Esophagus (tissue), 2 donors: ENCODE measurements around the gene NMD3. TPM values are rescaled to one million over a fixed set of nuclear protein-coding genes. Genes with fewer than 3 reads are reported as not detected.
"Not testable (repeated sequence)": the region's sequence is repeated elsewhere in the genome, so short reads cannot be mapped to it uniquely, and the experiment has no call there.

ENCODE experiments used
- H3K27ac ChIP-seq, 2 donors: one replicate each; pipeline ENCODE4 v1.5.1; 2013; ENCODE audit warnings: low read depth in 2 of 2, mild to moderate bottlenecking in 2 of 2, inconsistent platforms in 1 of 2, low read length in 1 of 2, moderate library complexity in 1 of 2
- H3K27me3 ChIP-seq, 2 donors: one replicate each; pipeline ENCODE4 v1.6.1; 2013; ENCODE audit warnings: low read length in 2 of 2, control low read depth in 1 of 2, mild to moderate bottlenecking in 1 of 2; ENCODE audit not compliant: insufficient read depth in 2 of 2, control insufficient read depth in 1 of 2
- H3K36me3 ChIP-seq, 2 donors: one replicate each; pipeline ENCODE4 v1.6.1; 2013; ENCODE audit warnings: low read length in 1 of 2; ENCODE audit not compliant: control insufficient read depth in 2 of 2, insufficient read depth in 2 of 2
- H3K4me1 ChIP-seq, 2 donors: one replicate each; pipeline ENCODE4 v1.6.1; 2013; ENCODE audit warnings: low read length in 1 of 2; ENCODE audit not compliant: control insufficient read depth in 2 of 2, insufficient read depth in 2 of 2
- H3K4me3 ChIP-seq, 2 donors: one replicate each; pipeline ENCODE4 v1.5.1; 2013; ENCODE audit warnings: low read length in 2 of 2, mild to moderate bottlenecking in 2 of 2, low read depth in 1 of 2, moderate library complexity in 1 of 2
- H3K9me3 ChIP-seq, 2 donors: one replicate each; pipeline ENCODE4 v1.6.1; 2013; ENCODE audit warnings: mild to moderate bottlenecking in 2 of 2, low read depth in 1 of 2, low read length in 1 of 2, moderate library complexity in 1 of 2; ENCODE audit not compliant: control insufficient read depth in 2 of 2, insufficient read depth in 1 of 2
- WGBS, 2 donors: extraction: QIAGEN DNeasy Blood & Tissue Kit; methylation state at CpG; one replicate each; pipeline ENCODE4 v1.1.7; 2013; 5-methylcytosine and 5-hydroxymethylcytosine counted together
- polyA plus RNA-seq, 2 donors: library from polyadenylated mRNA; stranded (reverse); fragments of 200-250 nt; gene quantifications; one replicate each; pipeline ENCODE4 v1.2.3, GENCODE V29; 2013
- donor health status: healthy with polysubstance abuse.
- donor health status: Bipolar disorder and iron deficiency.

The NMD3 gene
- polyA plus RNA-seq, 2 donors, result 13.3 to 19.7 TPM

DNA sequence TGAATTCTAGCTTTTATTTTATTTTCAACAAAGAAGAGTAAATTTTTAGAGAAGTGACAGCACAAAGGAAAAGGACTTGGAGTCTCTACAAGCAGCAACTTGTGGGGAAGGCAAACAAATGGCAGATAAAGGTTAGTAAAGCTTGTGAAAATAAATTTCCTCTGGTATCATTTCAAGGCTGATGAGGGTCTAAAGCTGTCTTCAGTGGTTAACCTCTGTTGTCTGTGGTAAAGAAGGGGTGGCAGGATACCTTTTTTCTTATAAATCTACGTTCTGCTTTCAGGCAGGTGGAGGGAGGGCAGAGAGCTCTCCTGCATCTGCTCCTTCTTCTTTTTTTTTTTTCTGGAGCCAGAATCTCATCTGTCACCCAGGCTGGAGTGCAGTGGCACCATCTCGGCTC is 50.5 kb downstream of the NMD3 start:
- 74 to 90% methylated on average over 2 of the region's 2 CpGs for WGBS, 2 donors
- H3K9me3 ChIP-seq, result no peaks in the 10 kb centered on the region
- no peak overlapping the region for H3K27ac ChIP-seq
- H3K27me3 ChIP-seq, result no peaks in the 10 kb centered on the region
- no peak overlapping the region for H3K4me3 ChIP-seq
- H3K36me3 ChIP-seq, result peaks cover 0 to 3% of the 10 kb centered on the region in 2 donors
- peaks cover 0 to 3% of the 10 kb centered on the region in 2 donors for H3K4me1 ChIP-seq

DNA sequence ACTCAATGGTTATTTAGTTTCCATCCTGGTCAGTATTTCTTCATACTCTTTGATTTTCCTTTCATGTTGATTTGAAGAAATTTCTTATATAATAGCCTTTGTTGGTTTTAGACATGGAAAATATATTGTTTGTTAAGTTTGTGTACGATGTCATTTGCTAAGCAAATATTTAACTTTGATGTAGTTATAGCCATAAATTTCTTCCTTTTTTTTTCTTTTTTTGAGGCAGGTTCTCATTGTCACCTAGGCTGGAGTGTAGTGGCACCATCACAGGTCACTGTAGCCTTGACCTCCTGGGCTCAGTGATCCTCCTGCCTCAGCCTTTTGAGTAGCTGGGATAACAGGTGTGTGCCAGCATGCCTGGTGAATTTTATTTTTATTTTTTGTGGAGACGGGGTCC is 51.4 kb downstream of the NMD3 start:
- Histone ChIP-seq H3K9me3 (no peaks in the 10 kb centered on the region), H3K4me1 (peaks cover 0 to 3% of the 10 kb centered on the region in 2 donors), H3K36me3 (peaks cover 0 to 3% of the 10 kb centered on the region in 2 donors), H3K27ac (no peak overlapping the region), H3K4me3 (no peak overlapping the region), H3K27me3 (no peaks in the 10 kb centered on the region)
- WGBS, 2 donors, result 84 to 94% methylated on average over 2 of the region's 2 CpGs

GRCh38 chr3:161273589-161274218 is 52.6 kb downstream of the NMD3 start:
- H3K36me3 ChIP-seq, result peaks cover 0 to 3% of the 10 kb centered on the region in 2 donors
- H3K4me3 ChIP-seq, result no peak overlapping the region
- H3K27ac ChIP-seq, result no peak overlapping the region
- 37 to 42% methylated on average over 3 of the region's 3 CpGs for WGBS, 2 donors
- no peaks in the 10 kb centered on the region for H3K27me3 ChIP-seq
- H3K4me1 ChIP-seq, result peaks cover 0 to 3% of the 10 kb centered on the region in 2 donors
- H3K9me3 ChIP-seq, result no peaks in the 10 kb centered on the region

- H3K36me3 ChIP-seq, result peaks cover 0 to 3% of the 10 kb centered on the region in 2 donors
- WGBS, 2 donors, result 69 to 71% methylated on average over 4 of the region's 4 CpGs
- no peak overlapping the region for H3K4me3 ChIP-seq
- no peaks in the 10 kb centered on the region for H3K27me3 ChIP-seq
- no peaks in the 10 kb centered on the region for H3K9me3 ChIP-seq
- peaks cover 0 to 3% of the 10 kb centered on the region in 2 donors for H3K4me1 ChIP-seq
- H3K27ac ChIP-seq, result peak overlapping the region; percentile 86 to 94
Measured at GRCh38 chr3:161274691-161275298, 53.7 kb downstream of the NMD3 start.

GRCh38 chr3:161275919-161276318 is 54.8 kb downstream of the NMD3 start:
- no peaks in the 10 kb centered on the region for H3K27me3 ChIP-seq
- H3K4me1 ChIP-seq, result peaks cover 0 to 3% of the 10 kb centered on the region in 2 donors
- 51 to 54% methylated on average over 2 of the region's 2 CpGs for WGBS, 2 donors
- peak overlapping the region; percentile 86 to 94 for H3K27ac ChIP-seq
- peaks cover 0 to 2% of the 10 kb centered on the region in 2 donors for H3K36me3 ChIP-seq
- no peaks in the 10 kb centered on the region for H3K9me3 ChIP-seq
- H3K4me3 ChIP-seq, result no peak overlapping the region

GRCh38 chr3:161282387-161282786 is 61.3 kb downstream of the NMD3 start:
- not testable (repeated sequence) for H3K9me3 ChIP-seq
- peak overlapping the region; percentile 84 to 92 for H3K27ac ChIP-seq
- WGBS, 2 donors, result 74 to 81% methylated on average over 4 of the region's 4 CpGs

DNA sequence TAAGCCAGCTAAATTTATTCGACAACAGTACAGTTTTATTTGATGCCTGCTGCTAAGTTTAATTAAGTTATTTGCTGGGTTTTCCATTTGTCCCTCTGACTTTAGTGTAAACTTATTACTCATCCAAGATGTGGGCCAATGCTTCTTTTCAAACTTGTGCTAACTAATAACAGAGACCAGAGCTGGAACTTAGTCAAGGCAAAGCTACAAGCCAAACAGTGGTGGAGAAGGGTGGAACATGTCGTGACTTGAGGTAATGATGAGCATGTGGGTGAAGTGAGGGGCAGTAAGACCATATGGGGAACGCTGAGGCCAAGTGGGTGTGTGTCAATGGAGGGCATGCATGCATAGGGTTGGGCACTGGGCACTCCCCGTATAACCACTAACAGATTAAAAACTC is 63.9 kb downstream of the NMD3 start:
- no peaks in the 10 kb centered on the region for H3K27me3 ChIP-seq
- H3K9me3 ChIP-seq, result no peaks in the 10 kb centered on the region
- 39 to 56% methylated on average over 4 of the region's 4 CpGs for WGBS, 2 donors
- no peaks in the 10 kb centered on the region for H3K36me3 ChIP-seq
- peak overlapping the region; percentile 38 to 40 for H3K27ac ChIP-seq
- no peak overlapping the region for H3K4me3 ChIP-seq
- H3K4me1 ChIP-seq, result peaks cover 0 to 2% of the 10 kb centered on the region in 2 donors

More at GRCh38 chr3:161282387-161282786, 61.3 kb downstream of the NMD3 start:
- peak overlapping the region; percentile 46 to 49 for H3K4me3 ChIP-seq
- not testable (repeated sequence) for H3K27me3 ChIP-seq, H3K36me3 ChIP-seq, H3K4me1 ChIP-seq

GRCh38 chr3:161289174-161289573 is 68.1 kb downstream of the NMD3 start:
- no peak overlapping the region for H3K4me3 ChIP-seq
- H3K27me3 ChIP-seq, result no peaks in the 10 kb centered on the region
- H3K27ac ChIP-seq, result no peak overlapping the region
- no peaks in the 10 kb centered on the region for H3K9me3 ChIP-seq
- 89 to 96% methylated on average over 4 of the region's 4 CpGs for WGBS, 2 donors
- H3K36me3 ChIP-seq, result no peaks in the 10 kb centered on the region
- H3K4me1 ChIP-seq, result peaks cover 0 to 10% of the 10 kb centered on the region in 2 donors

GRCh38 chr3:161291191-161291901 is 70.2 kb downstream of the NMD3 start:
- Histone ChIP-seq H3K36me3 (no peaks in the 10 kb centered on the region), H3K27me3 (no peaks in the 10 kb centered on the region), H3K27ac (peak overlapping the region; percentile 63 to 74), H3K4me3 (no peak overlapping the region), H3K4me1 (peaks cover 0 to 8% of the 10 kb centered on the region in 2 donors), H3K9me3 (no peaks in the 10 kb centered on the region)
- 49 to 55% methylated on average over 5 of the region's 5 CpGs for WGBS, 2 donors
